Prostate gland (tissue), 2 donors: ENCODE data around the gene PPP1R14C. TPM values are rescaled to one million over a fixed set of nuclear protein-coding genes. Genes with fewer than 3 reads are reported as not detected.

Source experiments
- DNase-seq: peaks from one replicate; pipeline ENCODE4 v3.0.0-alpha.2; 2019; ENCODE audit warnings: low spot score
- H3K27ac ChIP-seq, 2 donors: fragments of 200-600 bp; sonication (generic); 2 replicates each; pipeline ENCODE4 v1.5.1; 2017 to 2019
- H3K27me3 ChIP-seq: fragments of 200-600 bp; sonication (generic); replicated peaks from 2 replicates; pipeline ENCODE4 v1.5.1; 2019; ENCODE audit not compliant: insufficient read depth
- H3K36me3 ChIP-seq, 2 donors: fragments of 200-600 bp; sonication (generic); 1 replicate in 1 of 2; 2 replicates in 1 of 2; pipeline versions ENCODE4 v1.5.1 to v1.8.1; 2017 to 2019
- H3K4me1 ChIP-seq: fragments of 200-600 bp; sonication (generic); replicated peaks from 2 replicates; pipeline ENCODE4 v1.5.1; 2019
- H3K4me3 ChIP-seq, 2 donors: fragments of 200-600 bp; sonication (generic); 2 replicates each; pipeline ENCODE4 v1.5.1; 2017 to 2019
- H3K9me3 ChIP-seq: fragments of 200-600 bp; sonication (generic); 2 replicates; pipeline ENCODE4 v1.5.1; 2017
- POLR2A ChIP-seq: fragments of 450-650 bp; IDR thresholded peaks from one replicate; pipeline ENCODE4 v1.6.1; 2016; ENCODE audit warnings: antibody characterized with exemption, mild to moderate bottlenecking
- POLR2AphosphoS5 ChIP-seq: sonication (generic); formaldehyde crosslinking; IDR thresholded peaks from one replicate; pipeline ENCODE4 v1.6.1; 2017; ENCODE audit warnings: antibody characterized with exemption
- WGBS: methylation state at CpG from one replicate; pipeline ENCODE4 v1.1.5; 2018; 5-methylcytosine and 5-hydroxymethylcytosine counted together
- intact Hi-C: fragments of 100-400 bp; cut with DNase I; formaldehyde crosslinking; loops from one replicate; pipeline ENCODE4 v1.14.2; 2022
- total RNA-seq, 2 donors: library from RNA; depleted of rRNA; stranded (reverse); fragments of >200 nt; gene quantifications; one replicate each; pipeline ENCODE4 v1.1.0, GENCODE V29; 2016
- TF ChIP-seq, protein P1 (sequence below), 4 experiments: fragments of 200-600 bp in 2 of 4; fragments of 450-650 bp in 2 of 4; sonication (generic) in 2 of 4; IDR thresholded peaks; 1 replicate in 3 of 4; 2 replicates in 1 of 4; pipeline ENCODE4 v1.5.1; 2016 to 2019; ENCODE audit warnings: antibody characterized with exemption in 4 of 4, mild to moderate bottlenecking in 2 of 4, moderate library complexity in 2 of 4

The PPP1R14C gene
- total RNA-seq, 2 donors from 2014 or later, result 3.4 to 14.8 TPM

DNA sequence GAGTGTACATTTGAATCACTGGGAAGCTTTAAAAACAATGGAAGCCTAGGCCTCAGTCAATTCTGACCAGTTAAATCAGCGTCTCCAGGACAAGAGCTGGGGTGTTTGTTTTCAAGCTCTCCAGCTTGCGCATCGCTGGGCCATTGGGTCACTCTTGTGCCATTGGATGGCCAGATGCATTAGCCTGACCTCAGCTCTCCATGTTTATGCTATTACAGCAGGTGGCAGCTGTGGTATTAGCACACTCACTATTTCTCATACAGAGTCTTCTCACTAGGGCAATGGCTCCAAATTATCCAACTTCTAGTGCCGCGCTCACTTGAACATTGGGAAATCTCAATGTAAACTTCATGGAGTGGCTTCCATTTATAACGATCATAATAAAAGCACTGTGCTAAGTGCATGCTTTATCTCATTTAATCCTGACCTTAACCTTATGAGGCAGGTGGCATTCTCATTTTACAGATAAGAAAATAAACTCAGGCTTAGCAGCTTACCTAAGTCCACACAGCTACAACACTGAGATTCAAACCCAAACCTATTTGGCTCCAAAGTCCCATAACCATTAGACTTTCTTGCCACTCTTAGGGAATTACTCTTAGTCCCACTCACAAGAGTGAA, 108.8 kb downstream of the PPP1R14C start:
- no peak overlapping the region for H3K4me3 ChIP-seq
- TF ChIP-seq, protein P1, sequence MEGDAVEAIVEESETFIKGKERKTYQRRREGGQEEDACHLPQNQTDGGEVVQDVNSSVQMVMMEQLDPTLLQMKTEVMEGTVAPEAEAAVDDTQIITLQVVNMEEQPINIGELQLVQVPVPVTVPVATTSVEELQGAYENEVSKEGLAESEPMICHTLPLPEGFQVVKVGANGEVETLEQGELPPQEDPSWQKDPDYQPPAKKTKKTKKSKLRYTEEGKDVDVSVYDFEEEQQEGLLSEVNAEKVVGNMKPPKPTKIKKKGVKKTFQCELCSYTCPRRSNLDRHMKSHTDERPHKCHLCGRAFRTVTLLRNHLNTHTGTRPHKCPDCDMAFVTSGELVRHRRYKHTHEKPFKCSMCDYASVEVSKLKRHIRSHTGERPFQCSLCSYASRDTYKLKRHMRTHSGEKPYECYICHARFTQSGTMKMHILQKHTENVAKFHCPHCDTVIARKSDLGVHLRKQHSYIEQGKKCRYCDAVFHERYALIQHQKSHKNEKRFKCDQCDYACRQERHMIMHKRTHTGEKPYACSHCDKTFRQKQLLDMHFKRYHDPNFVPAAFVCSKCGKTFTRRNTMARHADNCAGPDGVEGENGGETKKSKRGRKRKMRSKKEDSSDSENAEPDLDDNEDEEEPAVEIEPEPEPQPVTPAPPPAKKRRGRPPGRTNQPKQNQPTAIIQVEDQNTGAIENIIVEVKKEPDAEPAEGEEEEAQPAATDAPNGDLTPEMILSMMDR (IDR thresholded peaks at IDR 0.05), result no peak
- no peak for TF ChIP-seq POLR2AphosphoS5
- TF ChIP-seq POLR2A, result no peak
- H3K27me3 ChIP-seq, result no peaks in the 10 kb centered on the region
- H3K4me1 ChIP-seq, result no peaks in the 10 kb centered on the region
- H3K27ac ChIP-seq, result peak overlapping the region; percentile 15 to 38
- H3K36me3 ChIP-seq, result no peaks in the 10 kb centered on the region
- H3K9me3 ChIP-seq, result no peaks in the 10 kb centered on the region
- no peak for DNase-seq
- 94% methylated on average over 6 of the region's 6 CpGs for WGBS
- intact Hi-C loops, result no loop called here

DNA sequence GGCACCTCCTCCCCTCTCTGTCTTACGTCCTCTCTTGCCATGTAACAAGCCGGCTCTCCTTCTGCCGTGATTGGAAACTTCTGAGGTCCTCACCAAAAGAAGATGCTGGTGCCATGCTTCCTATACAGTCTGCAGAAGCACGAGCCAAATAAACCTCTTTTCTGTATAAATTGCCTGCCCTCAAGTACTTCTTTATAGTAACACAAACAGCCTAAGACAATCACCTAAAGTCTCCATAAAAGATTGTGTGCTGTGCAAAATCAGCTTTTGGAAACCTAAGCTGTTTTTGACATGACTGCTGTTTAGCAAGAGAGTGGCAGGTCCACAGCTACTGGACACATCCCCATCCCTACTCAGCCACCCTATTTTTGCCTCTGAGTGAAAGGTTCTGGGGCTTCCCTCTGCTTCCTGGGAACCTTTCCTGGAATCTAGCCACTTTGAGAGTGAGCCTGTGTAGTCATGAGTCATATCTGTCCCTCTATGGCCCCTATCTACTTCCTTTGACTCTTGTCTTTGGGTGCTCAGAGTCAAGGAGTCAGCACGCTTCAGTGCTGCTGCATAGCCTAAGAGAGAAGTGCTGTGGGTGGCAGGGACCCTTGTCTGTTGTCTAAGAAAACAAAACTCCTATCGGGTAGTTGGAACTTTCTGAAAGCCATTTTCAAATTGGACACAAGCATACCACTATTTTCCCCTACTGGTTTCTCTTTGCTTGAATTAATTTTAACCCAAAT, 110.0 kb downstream of the PPP1R14C start:
- intact Hi-C loops, result no loop called here
- TF ChIP-seq POLR2A, result no peak
- TF ChIP-seq POLR2AphosphoS5, result no peak
- TF ChIP-seq, protein P1 (IDR thresholded peaks at IDR 0.05), result no peak
- no peak for DNase-seq
- H3K27ac ChIP-seq, result no peak overlapping the region
- H3K36me3 ChIP-seq, result no peaks in the 10 kb centered on the region
- no peaks in the 10 kb centered on the region for H3K27me3 ChIP-seq
- no peak overlapping the region for H3K4me3 ChIP-seq
- no peaks in the 10 kb centered on the region for H3K9me3 ChIP-seq
- WGBS, result 90% methylated on average over 6 of the region's 6 CpGs
- H3K4me1 ChIP-seq, result no peaks in the 10 kb centered on the region

DNA sequence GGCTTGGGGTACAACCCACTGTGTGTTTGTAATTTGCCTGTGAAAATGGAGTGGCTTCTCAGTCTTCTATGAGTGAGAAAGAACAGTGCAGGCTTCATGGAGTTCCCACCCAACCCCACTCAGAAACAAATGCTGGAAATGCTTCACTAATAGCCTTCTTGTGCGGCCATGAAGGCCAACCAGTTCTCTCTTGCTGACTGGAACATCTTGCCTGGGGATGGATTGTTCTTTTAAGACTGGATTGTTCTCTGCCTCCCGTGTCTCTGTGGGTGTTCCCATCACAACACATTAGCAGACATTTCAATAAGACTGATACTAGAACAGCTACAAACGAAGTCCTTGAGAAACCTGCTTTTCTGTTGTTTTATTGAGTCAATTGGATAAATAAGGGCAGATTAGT, 110.6 kb downstream of the PPP1R14C start:
- intact Hi-C loops, result no loop called here
- WGBS, result 67% methylated on average over 3 of the region's 3 CpGs
- no peak overlapping the region for H3K4me3 ChIP-seq
- no peaks in the 10 kb centered on the region for H3K36me3 ChIP-seq
- H3K27ac ChIP-seq, result no peak overlapping the region
- TF ChIP-seq POLR2A (no peak), POLR2AphosphoS5 (no peak)
- TF ChIP-seq, protein P1 (IDR thresholded peaks at IDR 0.05), result no peak
- H3K9me3 ChIP-seq, result no peaks in the 10 kb centered on the region
- DNase-seq, result no peak
- no peaks in the 10 kb centered on the region for H3K4me1 ChIP-seq
- no peaks in the 10 kb centered on the region for H3K27me3 ChIP-seq

DNA sequence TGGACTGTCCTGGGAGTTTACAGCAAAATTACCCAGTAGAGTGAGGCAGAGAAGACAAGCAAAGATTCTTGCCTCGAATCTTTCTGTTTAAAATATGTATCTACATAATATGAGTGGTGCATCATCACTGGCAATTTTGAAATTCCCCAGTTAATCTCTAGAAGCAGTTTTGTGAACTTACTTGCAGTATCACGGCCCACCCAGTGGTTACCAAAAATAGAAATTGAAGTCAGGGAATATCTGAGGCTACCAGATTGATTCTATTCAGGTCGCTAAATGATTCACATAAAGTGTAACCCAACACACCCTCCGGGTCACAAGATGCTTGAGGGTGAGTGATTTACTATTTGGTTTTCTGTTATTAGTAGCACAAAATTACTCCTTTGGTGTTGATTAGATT, 111.9 kb downstream of the PPP1R14C start:
- no peak overlapping the region for H3K4me3 ChIP-seq
- no peaks in the 10 kb centered on the region for H3K27me3 ChIP-seq
- WGBS, result 87% methylated on average over 4 of the region's 4 CpGs
- H3K9me3 ChIP-seq, result no peaks in the 10 kb centered on the region
- intact Hi-C loops, result no loop called here
- no peak for DNase-seq
- no peaks in the 10 kb centered on the region for H3K4me1 ChIP-seq
- H3K36me3 ChIP-seq, result no peaks in the 10 kb centered on the region
- H3K27ac ChIP-seq, result no peak overlapping the region
- TF ChIP-seq POLR2AphosphoS5, result no peak
- no peak for TF ChIP-seq POLR2A
- TF ChIP-seq, protein P1 (IDR thresholded peaks at IDR 0.05), result no peak

DNA sequence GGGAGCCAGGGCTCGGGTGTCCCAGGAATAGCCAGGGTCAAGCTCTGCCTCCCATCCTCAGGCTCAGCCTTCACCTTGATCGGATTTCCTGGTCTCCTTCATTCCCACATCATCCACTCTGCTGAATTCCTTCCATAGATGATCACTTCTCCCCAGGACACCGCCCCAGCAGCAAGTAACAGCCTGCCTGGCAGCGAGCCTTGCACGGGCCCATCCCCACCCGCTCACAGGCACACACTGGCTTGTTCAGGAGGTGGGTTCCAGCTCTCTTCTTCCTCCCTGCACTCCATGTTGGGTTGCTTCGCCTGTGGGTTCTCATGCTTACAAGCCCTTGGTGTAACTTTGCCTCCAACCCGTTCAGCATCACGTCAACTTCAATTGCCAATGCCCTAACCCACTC, 113.0 kb downstream of the PPP1R14C start:
- Histone ChIP-seq H3K4me1 (no peaks in the 10 kb centered on the region), H3K27me3 (no peaks in the 10 kb centered on the region), H3K27ac (no peak overlapping the region), H3K36me3 (no peaks in the 10 kb centered on the region), H3K9me3 (no peaks in the 10 kb centered on the region), H3K4me3 (no peak overlapping the region)
- TF ChIP-seq, protein P1 (IDR thresholded peaks at IDR 0.05), result no peak
- no peak for TF ChIP-seq POLR2AphosphoS5
- no peak for TF ChIP-seq POLR2A
- 76% methylated on average over 9 of the region's 9 CpGs for WGBS
- intact Hi-C loops, result no loop called here
- no peak for DNase-seq
